Peyer's patch (tissue), 4 donors: Measurements from ENCODE around the gene SREBF2.

Experiments
- POLR2A ChIP-seq, 2 donors: fragments of 450-650 bp; IDR thresholded peaks; one replicate each; pipeline ENCODE4 v1.5.1; 2017; ENCODE audit warnings: antibody characterized with exemption in 2 of 2, mild to moderate bottlenecking in 2 of 2, moderate library complexity in 2 of 2
- TF ChIP-seq, protein P1 (sequence below), 6 experiments: fragments of 450-650 bp in 4 of 6; fragments of 200-600 bp in 2 of 6; sonication (generic) in 1 of 6; IDR thresholded peaks; one replicate each; pipeline ENCODE4 v1.5.1; 2017 to 2019; ENCODE audit warnings: antibody characterized with exemption in 6 of 6, mild to moderate bottlenecking in 3 of 6, moderate library complexity in 1 of 6

DNA sequence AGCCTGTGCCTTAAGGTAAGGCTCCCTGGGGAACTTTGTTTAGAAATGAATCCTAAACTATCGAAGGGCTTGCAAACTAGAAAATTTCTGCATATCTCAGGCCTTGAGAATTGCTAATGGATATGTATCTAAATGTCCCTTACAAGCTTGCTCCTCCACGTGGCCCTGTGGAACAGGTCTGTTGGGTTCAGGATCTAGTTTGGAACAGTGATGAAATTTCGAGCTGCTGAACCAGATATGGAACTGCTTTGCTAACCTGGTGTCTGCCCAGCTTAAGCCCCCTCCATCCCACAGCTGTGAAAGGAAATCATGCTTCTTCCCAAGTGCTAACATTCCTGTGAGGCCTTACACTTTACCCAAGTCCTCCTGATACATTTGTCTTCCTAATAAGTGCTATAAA, 11.6 kb downstream of the SREBF2 start:
- no peak for TF ChIP-seq POLR2A (IDR thresholded peaks at IDR 0.05)
- TF ChIP-seq, protein P1, sequence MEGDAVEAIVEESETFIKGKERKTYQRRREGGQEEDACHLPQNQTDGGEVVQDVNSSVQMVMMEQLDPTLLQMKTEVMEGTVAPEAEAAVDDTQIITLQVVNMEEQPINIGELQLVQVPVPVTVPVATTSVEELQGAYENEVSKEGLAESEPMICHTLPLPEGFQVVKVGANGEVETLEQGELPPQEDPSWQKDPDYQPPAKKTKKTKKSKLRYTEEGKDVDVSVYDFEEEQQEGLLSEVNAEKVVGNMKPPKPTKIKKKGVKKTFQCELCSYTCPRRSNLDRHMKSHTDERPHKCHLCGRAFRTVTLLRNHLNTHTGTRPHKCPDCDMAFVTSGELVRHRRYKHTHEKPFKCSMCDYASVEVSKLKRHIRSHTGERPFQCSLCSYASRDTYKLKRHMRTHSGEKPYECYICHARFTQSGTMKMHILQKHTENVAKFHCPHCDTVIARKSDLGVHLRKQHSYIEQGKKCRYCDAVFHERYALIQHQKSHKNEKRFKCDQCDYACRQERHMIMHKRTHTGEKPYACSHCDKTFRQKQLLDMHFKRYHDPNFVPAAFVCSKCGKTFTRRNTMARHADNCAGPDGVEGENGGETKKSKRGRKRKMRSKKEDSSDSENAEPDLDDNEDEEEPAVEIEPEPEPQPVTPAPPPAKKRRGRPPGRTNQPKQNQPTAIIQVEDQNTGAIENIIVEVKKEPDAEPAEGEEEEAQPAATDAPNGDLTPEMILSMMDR (IDR thresholded peaks at IDR 0.05) = no peak
